ENCODE measurements around the gene HSPBP1. TPM values are rescaled to one million over a fixed set of nuclear protein-coding genes. Genes with fewer than 3 reads are reported as not detected.

The HSPBP1 gene, protein sequence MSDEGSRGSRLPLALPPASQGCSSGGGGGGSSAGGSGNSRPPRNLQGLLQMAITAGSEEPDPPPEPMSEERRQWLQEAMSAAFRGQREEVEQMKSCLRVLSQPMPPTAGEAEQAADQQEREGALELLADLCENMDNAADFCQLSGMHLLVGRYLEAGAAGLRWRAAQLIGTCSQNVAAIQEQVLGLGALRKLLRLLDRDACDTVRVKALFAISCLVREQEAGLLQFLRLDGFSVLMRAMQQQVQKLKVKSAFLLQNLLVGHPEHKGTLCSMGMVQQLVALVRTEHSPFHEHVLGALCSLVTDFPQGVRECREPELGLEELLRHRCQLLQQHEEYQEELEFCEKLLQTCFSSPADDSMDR
- total RNA-seq, result 41.1 and 41.9 TPM in 2 replicates

GRCh38 chr19:55279770-55280643 is at the start of gene HSPBP1:
HSPBP1 (minus strand) TSS chr19:55280110; CDS start chr19:55279608, 502 bp downstream.

GRCh38 chr19:55325172-55325571 is 45.3 kb upstream of the HSPBP1 start, which contains the start of gene TMEM150B:
TMEM150B (minus strand) TSS chr19:55325341; CDS start chr19:55321036, 4,305 bp downstream.

DNA sequence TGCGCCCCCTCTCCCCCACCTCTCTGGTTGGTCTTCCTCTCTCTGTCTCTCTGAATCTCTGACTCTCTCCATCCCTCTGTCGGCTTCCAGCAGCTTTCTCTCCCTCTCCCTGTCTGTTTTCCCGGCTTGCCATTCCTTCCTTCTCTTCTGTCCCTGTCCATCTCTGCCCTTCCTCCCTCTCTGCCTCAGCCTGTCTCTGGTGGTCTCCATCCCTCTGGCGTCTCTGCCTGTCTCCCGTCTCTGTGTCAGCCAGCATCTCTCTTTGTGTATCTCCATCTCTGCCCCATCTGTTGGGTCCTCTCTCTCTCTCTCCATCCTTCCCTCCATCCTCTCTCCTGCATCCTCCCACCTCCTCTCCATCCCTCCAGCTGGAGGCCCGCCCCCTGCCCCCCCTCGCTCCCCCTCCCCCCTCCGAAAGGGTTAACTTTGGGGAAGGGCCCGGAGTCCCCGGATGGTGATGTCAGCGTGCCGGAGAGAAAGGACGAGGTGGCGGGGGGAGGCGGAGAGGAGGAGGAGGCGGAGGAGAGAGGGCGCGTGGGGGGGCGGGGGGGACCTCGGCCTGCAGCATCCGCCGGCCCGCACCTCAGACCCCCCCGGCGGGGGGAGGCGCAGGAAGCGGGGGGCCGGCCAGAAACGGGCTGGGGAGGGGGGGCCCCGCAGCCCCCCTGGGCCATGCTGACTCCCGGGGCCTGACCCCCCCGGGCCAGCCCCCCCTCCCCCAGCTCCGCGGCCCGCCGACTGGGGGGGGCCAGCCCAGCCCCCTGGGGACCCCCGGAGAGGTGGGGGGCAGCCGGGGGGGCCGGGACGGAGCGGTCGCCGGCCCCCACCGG is 3.9 kb upstream of the HSPBP1 start, which contains the start of gene BRSK1:
Gene BRSK1 (plus strand): TSS at position 450 of the 830 bp plus-strand sequence. CDS start 446 bp downstream, outside the sequence.

GRCh38 chr19:55258828-55259539 is 20.9 kb downstream of the HSPBP1 start, which contains the start of gene PPP6R1:
PPP6R1 (minus strand) TSS chr19:55259017; CDS start chr19:55247103, 11,914 bp downstream.

DNA sequence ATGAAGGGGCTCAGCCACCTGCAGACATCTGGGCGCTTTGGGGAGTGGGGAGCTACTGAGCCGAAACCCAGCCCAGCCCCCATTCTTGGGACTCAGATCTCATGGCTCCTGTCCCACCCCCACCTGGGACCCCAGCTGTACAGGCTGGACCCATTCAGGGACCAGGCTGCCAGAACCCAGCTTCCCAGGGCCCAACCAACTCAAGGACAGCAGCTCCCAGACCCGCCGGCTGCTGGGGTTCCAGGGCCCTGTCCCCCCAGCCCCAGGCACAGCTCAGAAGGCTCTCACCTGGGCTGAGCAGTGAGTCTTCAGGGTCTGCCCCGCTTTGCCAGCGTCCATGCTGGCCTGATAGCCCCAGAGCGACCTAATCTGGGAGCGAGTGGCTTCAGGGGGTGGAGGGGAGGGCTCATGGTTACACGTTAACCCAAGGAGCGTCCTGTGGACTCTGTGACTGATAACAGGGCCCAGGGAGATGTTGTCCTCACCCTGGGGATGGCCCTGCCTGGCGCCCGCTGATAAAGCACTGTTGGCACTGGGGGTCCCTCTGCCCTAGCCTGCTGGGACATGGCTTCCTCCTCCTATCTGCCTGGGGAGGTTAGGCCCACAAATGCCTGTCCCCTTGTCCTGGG is 51.4 kb downstream of the HSPBP1 start, which contains the start of gene TMEM86B:
Gene TMEM86B (minus strand): TSS at position 361 of the 629 bp plus-strand sequence. CDS start 22 bp downstream, at position 339.

Small RNA genes within 50 kb of the gene (small RNA-seq; reads per million reads assigned to genes)
- gene MIR6802 (ENCODE audit: low replicate concordance), result not detected
- gene MIR6803 (ENCODE audit: low replicate concordance), result not detected
- not detected for gene MIR6804 (ENCODE audit: low replicate concordance)

Other genes starting within 250 kb of the HSPBP1 start
- 0.22 TPM in 1 of 2 replicates, not detected in the other for gene GP6, start 241.8 kb downstream of the HSPBP1 start, total RNA-seq
- gene RDH13, start 217.0 kb downstream of the HSPBP1 start, total RNA-seq, result 4.4 and 9.2 TPM in 2 replicates
- 0.88 and 3.1 TPM in 2 replicates for gene EPS8L1, start 204.2 kb downstream of the HSPBP1 start, total RNA-seq
- 86.5 and 91.7 TPM in 2 replicates for gene PPP1R12C, start 162.5 kb downstream of the HSPBP1 start, total RNA-seq
- 0.57 and 2.8 TPM in 2 replicates for gene TNNT1, start 130.9 kb downstream of the HSPBP1 start, total RNA-seq
- gene TNNI3, start 122.4 kb downstream of the HSPBP1 start, total RNA-seq, result not detected in 2 replicates
- gene DNAAF3, start 113.5 kb downstream of the HSPBP1 start, total RNA-seq, result 0.66 TPM in 1 of 2 replicates, not detected in the other
- under 0.01 TPM in 1 of 2 replicates, not detected in the other for gene SYT5, start 99.8 kb downstream of the HSPBP1 start, total RNA-seq
- 4.9 and 46.0 TPM in 2 replicates for gene PTPRH, start 70.6 kb downstream of the HSPBP1 start, total RNA-seq
- gene TMEM86B, start 51.3 kb downstream of the HSPBP1 start, total RNA-seq, result 1.9 and 2.6 TPM in 2 replicates
- gene PPP6R1, start 21.1 kb downstream of the HSPBP1 start, total RNA-seq, result 58.9 and 69.9 TPM in 2 replicates
- gene BRSK1, start 3.9 kb upstream of the HSPBP1 start, total RNA-seq, result 1.7 and 3.5 TPM in 2 replicates
- not detected in 2 replicates for gene TMEM150B, start 45.2 kb upstream of the HSPBP1 start, total RNA-seq
- gene KMT5C, start 59.8 kb upstream of the HSPBP1 start, total RNA-seq, result 7.9 and 9.6 TPM in 2 replicates
- gene COX6B2, start 74.6 kb upstream of the HSPBP1 start, total RNA-seq, result 0.14 and 0.22 TPM in 2 replicates
- gene GARIN5B, start 83.2 kb upstream of the HSPBP1 start, total RNA-seq, result not detected in 2 replicates
- 15.1 and 82.0 TPM in 2 replicates for gene IL11, start 90.4 kb upstream of the HSPBP1 start, total RNA-seq
- gene TMEM190, start 96.7 kb upstream of the HSPBP1 start, total RNA-seq, result not detected in 2 replicates
- 1.4 TPM in 1 of 2 replicates, not detected in the other for gene TMEM238, start 104.2 kb upstream of the HSPBP1 start, total RNA-seq
- gene RPL28, start 105.8 kb upstream of the HSPBP1 start, total RNA-seq, result 301 and 1,049 TPM in 2 replicates
- 40.5 and 198 TPM in 2 replicates for gene UBE2S, start 127.7 kb upstream of the HSPBP1 start, total RNA-seq
- not detected in 2 replicates for gene SHISA7, start 163.2 kb upstream of the HSPBP1 start, total RNA-seq
- gene ISOC2, start 181.5 kb upstream of the HSPBP1 start, total RNA-seq, result 50.8 and 116 TPM in 2 replicates
- not detected in 2 replicates for gene C19orf85, start 184.6 kb upstream of the HSPBP1 start, total RNA-seq
- gene ZNF628, start 196.5 kb upstream of the HSPBP1 start, total RNA-seq, result 3.3 and 3.9 TPM in 2 replicates
- gene NAT14, start 205.1 kb upstream of the HSPBP1 start, total RNA-seq, result 17.5 and 19.3 TPM in 2 replicates
- gene SSC5D, start 208.3 kb upstream of the HSPBP1 start, total RNA-seq, result 3.1 and 24.2 TPM in 2 replicates